ENCODE results near the gene CRYBB1.

The CRYBB1 gene

GRCh38 chr22:26553056-26553752, 64.6 kb downstream of the CRYBB1 start:
- no peak for DNase-seq (ENCODE audit: low read depth)

GRCh38 chr22:26552466-26552865, 65.4 kb downstream of the CRYBB1 start:
- DNase-seq (ENCODE audit: low read depth): no peak

- DNase-seq (ENCODE audit: low read depth): no peak
These were observed 66.3 kb downstream of the CRYBB1 start for GRCh38 chr22:26551568-26551967.

DNA sequence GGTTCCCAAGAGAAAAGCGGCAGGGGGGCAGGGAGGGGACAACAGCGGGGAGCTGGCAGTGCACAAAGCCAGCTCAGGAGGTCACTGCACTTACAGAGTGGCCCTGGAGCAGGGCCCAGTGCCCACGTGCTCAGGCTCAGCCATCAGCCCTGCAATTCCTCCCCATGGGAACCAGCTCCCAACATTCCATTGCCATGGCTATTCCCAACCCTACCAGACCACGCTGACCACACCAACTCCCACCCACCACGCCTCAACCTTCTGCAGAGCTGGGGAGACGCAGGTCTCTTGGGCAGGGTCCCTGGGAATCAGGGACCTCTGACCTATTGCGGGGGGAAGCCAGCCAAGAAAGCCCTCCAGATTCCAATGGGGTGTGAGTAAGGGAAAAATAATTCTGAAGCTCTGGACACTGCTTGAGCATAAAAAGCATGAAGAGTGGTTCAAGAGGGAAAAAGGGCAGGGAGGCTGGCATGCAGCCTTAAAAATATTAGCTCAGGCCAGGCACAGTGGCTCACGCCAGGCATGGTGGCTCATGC, 67.3 kb downstream of the CRYBB1 start:
- no peak for DNase-seq (ENCODE audit: low read depth)

DNA sequence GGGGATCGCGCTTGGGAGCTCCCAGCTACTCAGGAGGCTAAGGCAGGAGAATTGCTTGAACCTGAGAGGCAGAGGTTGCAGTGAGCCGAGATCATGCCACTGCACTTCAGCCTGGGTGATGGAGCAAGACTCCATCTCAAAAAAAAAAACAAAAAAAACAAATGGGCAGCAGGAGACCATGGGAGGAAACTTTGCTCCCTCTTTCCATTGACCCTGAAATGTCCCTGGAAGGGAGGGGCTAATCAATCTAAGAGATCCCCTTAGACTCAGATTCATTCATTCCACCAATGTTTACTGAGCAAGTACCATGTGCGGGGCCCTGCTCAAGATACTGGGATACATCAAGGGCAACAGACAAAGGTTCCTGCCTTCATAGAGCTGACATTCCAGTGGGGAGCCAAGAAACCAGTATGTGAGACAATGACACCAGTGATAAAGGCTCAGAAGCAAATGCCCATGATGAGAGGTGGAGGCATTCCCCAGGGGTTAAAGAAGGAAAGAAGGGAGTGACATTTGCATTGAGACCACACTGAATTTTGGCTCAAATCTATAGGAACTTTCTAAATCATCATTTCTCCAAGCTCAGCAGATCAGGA, 67.8 kb downstream of the CRYBB1 start:
- no peak for DNase-seq (ENCODE audit: low read depth)
